NCI-H345 treated with DMSO at 0.1 percent for 48 hours (cell line): ENCODE measurements around the gene CAPN9.
"Not testable (repeated sequence)": the region's sequence is repeated elsewhere in the genome, so short reads cannot be mapped to it uniquely, and the experiment has no call there.

Source experiments
- DNase-seq: peaks from one replicate; lab custom pipeline; 2025; ENCODE audit not compliant: unreplicated experiment; lab: John Stamatoyannopoulos, UW

The CAPN9 gene, protein sequence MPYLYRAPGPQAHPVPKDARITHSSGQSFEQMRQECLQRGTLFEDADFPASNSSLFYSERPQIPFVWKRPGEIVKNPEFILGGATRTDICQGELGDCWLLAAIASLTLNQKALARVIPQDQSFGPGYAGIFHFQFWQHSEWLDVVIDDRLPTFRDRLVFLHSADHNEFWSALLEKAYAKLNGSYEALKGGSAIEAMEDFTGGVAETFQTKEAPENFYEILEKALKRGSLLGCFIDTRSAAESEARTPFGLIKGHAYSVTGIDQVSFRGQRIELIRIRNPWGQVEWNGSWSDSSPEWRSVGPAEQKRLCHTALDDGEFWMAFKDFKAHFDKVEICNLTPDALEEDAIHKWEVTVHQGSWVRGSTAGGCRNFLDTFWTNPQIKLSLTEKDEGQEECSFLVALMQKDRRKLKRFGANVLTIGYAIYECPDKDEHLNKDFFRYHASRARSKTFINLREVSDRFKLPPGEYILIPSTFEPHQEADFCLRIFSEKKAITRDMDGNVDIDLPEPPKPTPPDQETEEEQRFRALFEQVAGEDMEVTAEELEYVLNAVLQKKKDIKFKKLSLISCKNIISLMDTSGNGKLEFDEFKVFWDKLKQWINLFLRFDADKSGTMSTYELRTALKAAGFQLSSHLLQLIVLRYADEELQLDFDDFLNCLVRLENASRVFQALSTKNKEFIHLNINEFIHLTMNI

DNA sequence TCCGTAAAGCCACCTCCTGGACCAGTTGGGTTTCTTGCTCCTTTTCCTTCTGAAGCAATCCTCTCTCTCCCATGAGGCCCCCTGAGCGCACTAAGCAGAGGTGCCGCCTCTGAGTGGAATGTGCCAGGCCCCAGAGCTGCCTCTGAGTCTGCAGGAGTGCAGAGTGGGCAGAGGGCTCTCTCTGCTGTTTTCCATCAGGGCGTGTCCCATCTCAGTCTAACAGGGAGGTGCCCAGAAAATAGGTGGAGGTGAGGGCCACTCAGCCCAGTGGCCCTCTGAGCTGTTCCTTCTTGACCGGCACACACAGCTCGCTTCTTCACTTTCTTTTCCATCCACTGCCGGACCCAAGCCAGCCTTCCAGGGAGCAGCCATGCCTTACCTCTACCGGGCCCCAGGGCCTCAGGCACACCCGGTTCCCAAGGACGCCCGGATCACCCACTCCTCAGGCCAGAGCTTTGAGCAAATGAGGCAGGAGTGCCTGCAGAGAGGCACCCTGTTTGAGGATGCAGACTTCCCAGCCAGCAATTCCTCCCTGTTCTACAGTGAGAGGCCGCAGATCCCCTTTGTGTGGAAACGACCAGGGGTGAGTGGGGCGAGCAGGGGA, at the start of gene CAPN9:
Gene CAPN9 (plus strand): TSS at position 262 of the 604 bp plus-strand sequence. CDS start 109 bp downstream, at position 371.
- DNase-seq = no peak

DNA sequence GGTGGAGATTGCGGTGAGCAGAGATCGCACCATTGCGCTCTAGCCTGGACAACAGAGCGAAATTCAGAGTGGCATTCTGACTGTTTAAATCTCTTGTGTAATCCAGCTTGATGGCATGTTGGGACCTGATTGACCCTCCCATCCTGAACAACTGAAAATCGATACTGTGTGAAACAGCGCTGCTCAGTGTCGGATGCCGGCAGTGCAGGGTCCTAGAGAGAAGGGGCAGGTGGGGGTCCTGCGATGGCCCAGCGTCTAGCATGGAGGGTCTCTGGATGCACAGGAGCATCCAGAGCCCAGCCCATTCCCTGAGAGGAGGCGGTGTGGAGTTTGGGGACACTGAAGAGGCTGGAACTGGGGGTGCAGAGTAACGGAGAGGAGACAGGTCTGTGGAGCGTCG, 49.1 kb upstream of the CAPN9 start:
- no peak for DNase-seq

DNA sequence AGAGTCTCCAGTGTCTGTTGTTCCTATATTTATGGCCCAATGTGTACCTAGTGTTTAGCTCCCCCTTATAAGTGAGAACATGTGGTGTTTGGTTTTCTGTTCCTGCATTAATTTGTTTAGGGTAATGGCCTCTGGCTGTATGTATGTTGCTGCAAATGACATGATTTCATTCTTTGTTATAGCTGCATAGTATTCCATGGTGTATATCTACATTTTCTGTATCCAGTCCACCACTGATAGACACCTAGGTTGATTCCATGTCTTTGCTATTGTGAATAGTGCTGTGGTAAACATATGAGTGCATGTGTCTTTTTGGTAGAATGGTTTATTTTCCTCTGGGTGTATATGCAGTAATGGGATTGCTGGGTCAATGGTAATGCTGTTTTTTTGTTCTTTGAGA, 48.2 kb upstream of the CAPN9 start:
- not testable (repeated sequence) for DNase-seq

DNA sequence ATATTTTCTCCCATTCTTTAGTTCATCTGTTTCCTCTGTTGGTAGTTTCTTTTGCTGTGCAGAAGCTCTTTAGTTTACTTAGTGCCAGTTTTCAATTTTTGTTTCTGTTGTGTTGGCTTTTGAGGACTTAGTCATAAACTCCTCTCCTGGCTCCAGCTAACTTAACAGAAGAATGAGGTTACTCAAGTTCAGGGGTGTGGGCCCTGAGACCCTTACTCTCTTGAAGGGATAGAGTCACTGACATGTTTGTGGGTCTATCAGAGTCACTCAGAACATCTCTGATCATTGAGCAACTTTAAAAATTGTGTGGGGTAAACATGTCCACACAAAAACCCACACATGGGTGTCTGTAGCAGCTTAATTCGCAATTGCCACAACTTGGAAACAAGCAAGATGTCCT, 47.5 kb upstream of the CAPN9 start:
- DNase-seq = no peak

DNA sequence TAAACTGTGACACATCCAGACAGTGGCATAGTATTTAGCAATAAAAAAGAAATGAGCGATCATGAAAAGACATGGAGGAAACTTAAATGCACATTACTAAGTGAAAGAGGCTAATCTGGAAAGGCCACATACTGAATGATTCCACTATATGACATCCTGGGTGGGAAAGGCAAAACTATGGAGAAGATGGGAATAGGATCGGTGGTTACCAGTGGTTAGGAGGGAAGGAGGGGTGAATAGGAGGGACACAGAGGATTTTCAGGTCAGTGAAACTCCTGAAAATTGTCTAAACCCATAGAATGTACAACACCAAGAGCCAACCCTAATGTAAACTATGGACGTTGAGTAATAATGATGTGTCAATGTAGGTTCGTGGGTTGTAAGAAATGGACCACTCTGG, 47.1 kb upstream of the CAPN9 start:
- DNase-seq = no peak

DNA sequence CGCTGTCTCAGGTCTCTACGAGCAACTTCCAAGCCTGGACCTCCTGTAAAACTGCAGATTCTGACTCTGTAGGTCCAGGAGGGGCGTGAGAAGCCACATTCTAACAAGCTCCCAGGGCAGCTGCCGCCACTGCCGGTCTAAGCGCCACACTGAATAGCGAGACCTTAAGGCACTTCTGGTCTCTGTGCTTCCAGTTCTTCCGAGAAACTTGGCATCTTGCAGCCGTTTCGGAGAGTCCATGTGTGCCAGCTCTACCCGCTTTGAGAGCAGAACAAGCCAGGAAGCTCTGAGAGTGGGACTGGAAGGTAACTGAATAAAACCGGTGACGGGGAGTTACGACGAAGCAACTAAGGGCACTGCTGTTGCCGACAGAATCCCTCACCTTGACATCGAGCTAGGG, 45.8 kb upstream of the CAPN9 start:
- no peak for DNase-seq

DNA sequence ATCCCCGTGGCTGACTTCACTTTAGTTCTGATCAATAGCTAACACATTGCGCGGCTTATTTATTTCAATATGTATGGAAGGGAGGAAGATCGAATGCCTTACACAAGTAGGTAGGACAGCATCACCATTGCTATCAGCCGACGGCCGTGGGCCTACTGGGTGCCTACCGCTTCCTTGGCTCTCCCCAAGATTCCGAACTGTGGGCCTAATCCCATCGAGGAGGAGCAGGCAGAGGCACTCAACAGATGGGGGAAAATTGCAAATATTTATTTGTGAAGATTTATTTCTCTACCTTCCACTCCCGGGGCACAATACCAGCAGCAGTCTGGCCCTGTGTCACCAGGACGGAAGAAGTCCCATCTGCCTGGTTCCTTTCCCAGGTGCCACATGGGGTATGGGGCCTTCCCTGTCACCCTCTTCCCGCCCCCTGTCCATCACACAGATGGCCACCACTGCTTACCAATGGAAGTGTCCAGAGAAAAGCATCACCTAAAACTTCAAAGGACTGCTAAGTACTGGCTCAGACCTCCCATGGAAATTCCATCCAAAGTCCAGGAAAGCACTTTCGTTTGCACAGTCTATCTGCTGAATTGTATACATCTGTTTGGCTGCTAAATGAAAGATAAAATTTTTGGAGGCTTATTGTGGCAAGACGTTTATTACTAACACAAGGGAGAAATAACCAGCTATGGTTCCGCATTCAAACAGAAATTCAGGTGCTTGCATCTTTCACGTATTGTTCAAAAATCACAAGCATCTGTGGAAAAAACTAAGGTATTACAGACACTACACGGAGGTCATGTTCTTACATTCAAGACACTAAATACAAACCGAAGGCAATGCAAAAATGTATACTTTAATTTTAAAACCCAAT, 45.1 kb upstream of the CAPN9 start:
- no peak for DNase-seq

DNA sequence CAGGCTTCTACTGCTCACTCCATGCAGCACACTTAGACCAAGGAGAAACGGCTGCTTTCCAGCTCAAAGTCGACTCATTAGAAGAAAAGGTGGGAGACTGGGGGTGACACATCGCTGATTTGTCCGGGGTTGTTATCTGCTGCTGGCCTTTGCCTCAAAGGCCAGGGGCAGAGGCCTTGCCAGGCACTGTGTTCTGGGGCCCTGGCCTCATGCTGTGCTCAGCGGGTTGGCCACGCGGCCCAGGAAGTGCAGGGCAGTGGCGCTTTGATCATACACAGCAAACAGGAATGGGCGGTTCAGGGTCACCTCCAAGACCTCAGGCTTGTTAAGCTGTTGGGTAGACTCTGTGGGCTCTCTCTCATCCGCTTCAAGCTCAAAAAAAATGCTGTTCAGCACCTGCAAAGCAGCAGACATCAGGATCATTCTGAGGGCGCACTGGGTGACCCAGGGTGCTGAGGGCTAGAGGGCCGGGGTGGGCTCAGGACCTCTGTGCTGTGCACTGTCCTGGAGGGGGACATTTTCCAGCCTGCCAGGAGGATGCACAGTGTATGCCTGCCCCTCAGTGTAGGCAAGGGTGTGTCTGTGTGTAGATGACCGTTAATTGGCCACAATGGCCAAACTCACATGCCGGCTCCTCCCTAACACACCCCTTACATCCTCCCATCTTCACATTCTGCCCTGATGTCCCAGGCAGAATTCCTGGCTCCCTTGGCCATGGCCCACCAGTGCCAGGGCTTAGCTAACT, 44.1 kb upstream of the CAPN9 start:
- no peak for DNase-seq

DNA sequence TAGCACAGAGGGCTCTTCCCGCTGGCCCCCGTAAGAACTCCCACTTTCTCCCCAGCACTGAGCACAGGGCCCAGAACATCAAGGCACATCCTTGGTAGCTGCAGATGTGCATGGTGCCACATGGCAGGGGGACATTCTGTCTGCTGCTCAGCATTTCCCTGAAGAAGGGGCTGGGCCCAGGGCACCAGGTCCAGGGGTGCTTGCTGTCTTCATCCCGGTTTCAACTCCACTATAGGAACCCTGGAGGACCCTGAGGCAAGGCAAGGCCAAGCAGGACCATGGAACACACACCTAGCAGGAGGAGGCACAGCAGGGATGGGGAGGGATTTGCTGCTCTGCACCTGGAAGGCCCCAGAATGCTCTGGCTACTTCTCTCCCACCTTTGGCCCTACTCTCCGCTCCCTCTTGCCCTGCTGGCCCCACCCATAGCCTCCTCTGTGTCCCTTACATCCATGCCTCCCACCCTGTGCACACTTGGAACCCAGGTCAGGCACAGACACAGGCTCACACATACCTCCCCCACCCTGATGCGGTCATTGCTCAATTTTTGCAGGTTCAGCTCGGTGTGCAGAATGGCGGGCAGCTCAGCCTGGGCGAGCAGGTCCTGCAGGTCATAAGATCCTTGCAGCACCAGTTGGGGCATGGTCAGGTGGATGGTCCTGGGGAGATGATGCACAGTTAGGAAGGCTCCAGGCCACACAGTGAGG, 43.4 kb upstream of the CAPN9 start:
- no peak for DNase-seq

DNA sequence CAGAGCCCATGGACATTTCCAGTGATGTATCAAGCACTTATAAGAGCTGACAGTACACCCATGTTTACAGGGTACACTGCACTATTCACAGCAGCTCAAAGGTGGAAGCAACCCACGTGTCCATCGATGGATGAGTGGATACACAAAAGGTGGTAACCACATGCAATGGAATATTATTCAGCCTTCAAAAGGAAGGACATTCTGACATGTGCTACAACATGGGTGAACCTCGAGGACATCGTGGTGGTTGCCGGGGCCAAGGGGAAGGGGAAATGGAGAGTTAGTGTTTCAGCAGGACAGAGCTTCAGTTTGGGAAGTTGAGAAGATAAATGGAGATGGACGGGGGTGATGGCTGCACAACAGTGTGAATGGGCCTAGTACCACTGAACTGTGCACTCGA, 42.4 kb upstream of the CAPN9 start:
- DNase-seq = no peak

DNA sequence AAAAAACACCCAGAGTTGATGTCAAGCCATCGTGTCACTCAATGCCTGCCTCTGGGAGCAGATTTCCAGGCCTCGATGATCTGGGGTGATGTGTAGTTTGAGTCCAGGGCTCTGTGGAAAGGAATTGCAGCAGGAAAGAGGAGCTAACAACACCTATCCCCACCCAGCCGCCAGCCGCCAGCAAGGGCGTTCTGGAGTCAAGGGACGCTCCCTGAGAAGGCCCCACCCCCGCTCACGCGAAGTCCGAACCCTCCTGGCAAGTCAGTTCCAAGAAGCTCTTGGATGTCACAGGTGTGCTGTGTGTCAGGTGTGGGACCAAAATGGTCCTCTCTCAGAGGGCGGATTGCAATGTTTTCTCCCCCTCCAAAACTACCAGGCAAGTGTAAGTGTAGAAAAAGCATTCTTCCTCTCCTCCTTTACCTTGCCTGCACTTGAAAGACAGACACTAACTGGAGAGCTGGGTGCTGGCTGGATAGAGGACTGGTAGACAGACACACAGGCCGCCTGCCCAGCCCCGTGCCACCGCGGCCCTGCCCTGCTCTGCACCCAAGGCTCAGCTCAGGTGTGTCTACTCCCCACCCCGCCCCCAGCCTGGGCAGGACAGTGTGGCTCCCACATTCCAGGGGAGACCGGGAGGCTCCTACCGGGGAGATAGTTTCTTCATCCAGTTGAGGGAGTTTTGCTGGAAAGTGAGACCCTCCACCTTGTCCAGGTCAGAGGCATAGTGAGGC, 41.7 kb upstream of the CAPN9 start:
- DNase-seq = no peak

DNA sequence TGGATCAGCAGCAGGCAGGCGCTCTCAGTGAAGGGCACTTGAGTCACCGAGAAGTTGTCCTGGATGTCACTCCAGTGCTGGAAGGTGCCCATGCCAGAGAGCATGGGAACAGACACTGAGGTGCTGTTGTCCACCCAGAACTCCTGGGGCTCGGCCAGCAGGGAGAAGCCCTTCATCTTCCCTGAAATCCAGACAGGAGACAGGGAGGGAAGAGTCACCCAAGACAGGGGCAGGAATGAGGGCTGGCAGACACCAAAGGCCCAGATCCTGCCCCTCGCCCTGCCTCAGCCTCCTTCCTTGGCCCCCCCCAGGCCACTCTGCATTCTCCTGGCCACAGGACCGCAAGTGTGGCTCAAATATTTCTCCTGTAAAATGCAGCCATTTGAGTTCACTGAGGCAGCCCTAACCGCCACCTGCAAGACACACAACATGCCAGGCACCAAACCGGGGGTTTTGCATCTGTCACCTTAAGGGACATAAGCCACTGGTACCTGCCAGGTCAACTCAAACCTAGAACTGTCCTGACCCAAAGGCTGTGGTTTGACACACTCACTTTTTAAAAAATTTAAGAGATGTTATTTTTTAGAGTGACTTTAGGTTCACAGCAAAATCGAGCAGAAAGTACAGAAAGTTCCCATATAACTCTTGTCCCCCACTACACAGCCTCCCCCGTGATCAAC, 41.0 kb upstream of the CAPN9 start:
- DNase-seq = no peak

DNA sequence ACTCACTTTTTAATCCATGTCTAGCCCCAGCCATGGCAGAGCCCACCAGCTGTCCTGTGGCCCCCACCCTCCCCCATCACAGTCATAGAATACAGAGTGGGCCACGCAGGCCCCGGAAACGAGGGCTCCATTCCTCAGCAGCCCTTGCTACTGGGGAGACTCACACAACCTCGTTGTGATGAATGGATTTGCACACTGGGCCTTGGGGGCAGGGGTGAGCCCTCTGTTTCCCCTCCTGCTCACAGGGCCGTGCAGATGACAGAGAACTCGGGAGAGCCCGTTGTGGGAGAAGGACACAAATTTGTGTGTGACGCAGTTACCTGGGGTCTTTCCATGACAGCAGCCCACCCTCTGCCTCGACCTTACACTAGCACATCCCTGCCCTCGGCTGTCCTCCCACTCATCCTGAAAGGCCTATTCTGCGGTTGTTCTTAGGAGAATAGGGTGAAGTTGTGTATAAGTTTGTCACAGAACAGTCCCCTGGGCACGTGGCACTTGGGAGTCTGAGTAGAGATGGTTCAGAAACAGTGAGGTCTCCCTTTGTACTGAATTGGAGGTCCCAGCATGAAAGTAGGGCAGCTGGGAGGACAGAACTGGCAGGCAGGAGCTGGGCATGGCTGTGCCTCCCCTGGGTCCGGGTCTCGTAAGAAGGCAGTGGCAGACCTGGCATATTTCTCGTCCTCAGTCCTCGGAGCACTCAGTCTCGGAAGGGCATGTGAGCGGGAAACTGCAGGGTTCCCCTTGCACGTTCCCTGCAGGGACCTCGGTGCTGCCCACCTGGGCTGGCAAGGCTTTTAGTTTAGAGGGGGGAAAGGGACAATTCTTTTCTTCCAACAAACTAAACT, 40.1 kb upstream of the CAPN9 start:
- no peak for DNase-seq

DNA sequence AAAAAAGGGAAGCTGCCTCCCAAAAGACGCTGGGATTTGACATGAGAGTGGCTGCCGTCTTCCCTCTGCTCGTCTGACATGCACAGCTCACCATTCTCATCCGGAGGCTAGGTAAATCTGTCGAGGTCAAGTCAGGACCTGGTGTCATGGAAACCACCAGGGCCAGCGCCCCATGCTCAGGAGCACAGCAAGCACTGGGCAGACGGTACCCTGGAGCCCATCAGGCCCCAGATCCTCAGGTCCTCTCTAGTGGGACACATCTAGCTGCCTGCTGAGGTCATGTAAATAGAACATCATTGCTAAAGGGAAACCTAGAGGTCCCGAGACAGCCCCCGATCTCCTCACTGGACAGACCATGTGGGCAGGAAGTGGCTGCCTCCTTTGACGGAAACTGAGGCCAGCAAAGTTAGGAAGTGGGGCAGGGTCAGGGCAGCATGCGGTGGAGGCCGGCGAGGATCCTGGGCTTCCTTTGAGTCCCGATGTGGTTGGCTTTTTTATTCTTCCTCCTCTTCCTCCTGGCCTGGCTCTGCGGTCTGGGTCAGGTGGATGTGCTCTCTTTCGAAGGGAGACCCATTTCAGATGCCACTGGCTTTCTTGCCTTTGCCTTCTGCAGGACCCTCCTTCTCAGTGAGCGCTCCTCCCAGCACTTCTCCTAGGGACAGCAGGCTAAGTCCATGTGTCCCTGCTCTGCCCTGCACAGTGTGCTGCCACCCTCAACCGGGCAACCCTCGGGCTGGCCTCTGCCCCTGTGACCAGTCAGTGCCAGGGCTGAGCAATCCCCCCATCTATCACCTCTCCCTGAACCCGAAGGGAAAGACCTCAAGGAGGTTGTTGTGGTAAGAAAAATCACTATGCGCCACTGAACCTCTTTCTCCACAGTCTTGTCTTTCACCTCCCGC, 39.2 kb upstream of the CAPN9 start:
- no peak for DNase-seq

DNA sequence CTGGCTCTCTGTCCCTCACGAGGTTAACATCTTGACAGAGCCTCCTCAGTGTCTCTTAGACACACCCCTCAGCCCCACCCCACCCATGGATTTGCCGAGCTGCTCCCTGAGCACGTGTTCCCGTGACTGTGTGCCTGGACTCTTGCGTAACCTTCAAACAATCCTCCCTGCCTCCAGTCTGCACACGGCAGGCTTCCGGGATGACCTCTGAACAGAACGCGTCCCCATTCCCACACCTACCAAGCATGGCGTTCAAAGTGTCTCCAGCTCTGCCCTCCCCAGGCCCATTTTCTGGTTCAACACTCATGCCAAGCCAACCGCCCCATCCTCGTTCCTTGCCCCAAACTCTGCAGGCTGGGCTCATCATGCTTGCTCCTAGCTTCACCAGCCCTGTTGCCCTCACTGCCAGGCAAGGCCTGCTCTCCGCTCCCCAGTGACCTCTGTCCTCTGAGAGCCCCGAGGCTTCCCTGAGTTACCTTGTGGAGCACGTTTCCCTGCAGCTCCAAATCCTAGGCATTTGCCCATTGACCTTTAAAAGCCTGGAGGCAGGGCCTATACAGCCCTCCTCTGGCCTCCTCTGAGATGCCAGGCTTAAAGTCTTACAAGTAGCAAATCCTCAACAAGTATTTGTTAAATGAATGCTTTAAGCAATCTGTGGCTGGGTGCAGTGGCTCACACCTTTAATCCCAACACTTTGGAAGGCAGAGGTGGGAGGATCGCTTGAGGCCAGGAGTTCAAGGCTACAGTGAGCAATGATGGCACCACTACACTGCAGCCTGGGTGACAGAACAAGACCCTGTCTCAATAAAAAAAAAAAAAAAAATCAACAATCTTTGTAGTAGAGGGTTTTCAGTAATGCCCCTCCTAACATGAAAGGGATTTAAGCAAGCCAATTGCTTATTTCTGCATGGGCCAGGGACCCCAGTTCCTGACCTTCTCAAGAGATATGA, 38.3 kb upstream of the CAPN9 start:
- DNase-seq = no peak
